Natural killer cell (primary cell): Measurements from ENCODE around the gene GNAZ. TPM values are rescaled to one million over a fixed set of nuclear protein-coding genes. Genes with fewer than 3 reads are reported as not detected.

ENCODE experiments used
- ATAC-seq, 3 donors: fragments of 150-1000 bp in 2 of 3; fragments of 200-7000 bp in 1 of 3; cut with Tn5 transposase; 1 replicate in 1 of 3; 2 replicates in 2 of 3; pipeline ENCODE4 v1.10.0; 2021; ENCODE audit warnings: mild to moderate bottlenecking in 2 of 3, moderate library complexity in 2 of 3
- DNase-seq, 2 donors: peaks; one replicate each; pipeline versions ENCODE4 v3.0.0 to v3.0.0-alpha.2; 2013 to 2021; ENCODE audit warnings: mixed read lengths in 1 of 2
- H3K27ac ChIP-seq: one replicate; pipeline ENCODE4 v1.5.1; 2013; ENCODE audit warnings: mild to moderate bottlenecking, low read length
- H3K27me3 ChIP-seq: one replicate; pipeline ENCODE4 v1.6.1; 2013; ENCODE audit warnings: low read length; ENCODE audit not compliant: control insufficient read depth, insufficient read depth
- H3K36me3 ChIP-seq: one replicate; pipeline ENCODE4 v1.6.1; 2013; ENCODE audit warnings: low read length; ENCODE audit not compliant: control insufficient read depth, insufficient read depth
- H3K4me1 ChIP-seq: one replicate; pipeline ENCODE4 v1.6.1; 2013; ENCODE audit warnings: low read length; ENCODE audit not compliant: control insufficient read depth, insufficient read depth
- H3K4me3 ChIP-seq: one replicate; pipeline ENCODE4 v1.5.1; 2013; ENCODE audit warnings: low read length
- H3K9me3 ChIP-seq: one replicate; pipeline ENCODE4 v1.6.1; 2013; ENCODE audit warnings: low read length; ENCODE audit not compliant: control insufficient read depth, insufficient read depth
- H3K27ac Mint-ChIP-seq, 2 donors: one replicate each; pipeline ENCODE4 v1.8.0; 2022; ENCODE audit warnings: mild to moderate bottlenecking in 2 of 2, mixed read lengths in 2 of 2, moderate library complexity in 1 of 2
- H3K27me3 Mint-ChIP-seq, 2 donors: one replicate each; pipeline ENCODE4 v1.8.0; 2022; ENCODE audit warnings: low read depth in 2 of 2, mixed read lengths in 2 of 2
- H3K36me3 Mint-ChIP-seq: one replicate; pipeline ENCODE4 v1.8.0; 2022; ENCODE audit warnings: mixed read lengths
- H3K4me1 Mint-ChIP-seq, 2 donors: one replicate each; pipeline ENCODE4 v1.8.0; 2022; ENCODE audit warnings: mixed read lengths in 2 of 2
- H3K4me3 Mint-ChIP-seq: one replicate; pipeline ENCODE4 v1.8.0; 2022; ENCODE audit warnings: mild to moderate bottlenecking, moderate library complexity, mixed read lengths
- H3K9me3 Mint-ChIP-seq, 2 donors: one replicate each; pipeline ENCODE4 v1.8.0; 2022; ENCODE audit warnings: mixed read lengths in 2 of 2
- whole genome bisulfite sequencing: methylation state at CpG from one replicate; pipeline ENCODE4 v1.1.7; 2013; ENCODE audit warnings: missing lambda C conversion rate; ENCODE audit not compliant: insufficient coverage; 5-methylcytosine and 5-hydroxymethylcytosine counted together
- intact Hi-C: fragments of 100-400 bp; cut with micrococcal nuclease; formaldehyde crosslinking; loops from one replicate; pipeline ENCODE4 v1.14.2; 2022
- total RNA-seq, 4 donors: library from RNA; stranded (reverse); fragments of 120-200 nt in 1 of 4; gene quantifications; one replicate each; pipeline versions ENCODE4 v1.2.3 to v1.2.4, GENCODE V29; 2013 to 2022
- TF ChIP-seq, protein P1 (sequence below): fragments of 200-600 bp; IDR thresholded peaks from one replicate; pipeline ENCODE4 v1.8.0; 2022; ENCODE audit warnings: antibody characterized with exemption

GNAZ gene
- total RNA-seq, 3 donors from 2014 or later (not counting 1 experiment from before 2014, with no cell fraction given), result 4.5 to 7.5 (median 5.6) TPM

- Mint-ChIP-seq H3K4me1 (peaks cover 21 to 41% of the 10 kb centered on the region in 2 donors), H3K27ac (no peak overlapping the region), H3K36me3 (no peaks in the 10 kb centered on the region), H3K27me3 (peaks cover 0 to 3% of the 10 kb centered on the region in 2 donors), H3K4me3 (no peak overlapping the region), H3K9me3 (no peaks in the 10 kb centered on the region)
- Histone ChIP-seq H3K27me3 (no peaks in the 10 kb centered on the region), H3K9me3 (no peaks in the 10 kb centered on the region), H3K4me3 (no peak overlapping the region), H3K36me3 (no peaks in the 10 kb centered on the region), H3K27ac (no peak overlapping the region), H3K4me1 (peaks cover 14% of the 10 kb centered on the region)
- intact Hi-C loops, result no loop called here
- WGBS, result 85% methylated on average over 3 of the region's 3 CpGs
- ATAC-seq, result no peak
- no peak for DNase-seq
- TF ChIP-seq, protein P1, sequence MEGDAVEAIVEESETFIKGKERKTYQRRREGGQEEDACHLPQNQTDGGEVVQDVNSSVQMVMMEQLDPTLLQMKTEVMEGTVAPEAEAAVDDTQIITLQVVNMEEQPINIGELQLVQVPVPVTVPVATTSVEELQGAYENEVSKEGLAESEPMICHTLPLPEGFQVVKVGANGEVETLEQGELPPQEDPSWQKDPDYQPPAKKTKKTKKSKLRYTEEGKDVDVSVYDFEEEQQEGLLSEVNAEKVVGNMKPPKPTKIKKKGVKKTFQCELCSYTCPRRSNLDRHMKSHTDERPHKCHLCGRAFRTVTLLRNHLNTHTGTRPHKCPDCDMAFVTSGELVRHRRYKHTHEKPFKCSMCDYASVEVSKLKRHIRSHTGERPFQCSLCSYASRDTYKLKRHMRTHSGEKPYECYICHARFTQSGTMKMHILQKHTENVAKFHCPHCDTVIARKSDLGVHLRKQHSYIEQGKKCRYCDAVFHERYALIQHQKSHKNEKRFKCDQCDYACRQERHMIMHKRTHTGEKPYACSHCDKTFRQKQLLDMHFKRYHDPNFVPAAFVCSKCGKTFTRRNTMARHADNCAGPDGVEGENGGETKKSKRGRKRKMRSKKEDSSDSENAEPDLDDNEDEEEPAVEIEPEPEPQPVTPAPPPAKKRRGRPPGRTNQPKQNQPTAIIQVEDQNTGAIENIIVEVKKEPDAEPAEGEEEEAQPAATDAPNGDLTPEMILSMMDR, result no peak
Observed at GRCh38 chr22:23078462-23078787, 8.1 kb downstream of the GNAZ start.

DNA sequence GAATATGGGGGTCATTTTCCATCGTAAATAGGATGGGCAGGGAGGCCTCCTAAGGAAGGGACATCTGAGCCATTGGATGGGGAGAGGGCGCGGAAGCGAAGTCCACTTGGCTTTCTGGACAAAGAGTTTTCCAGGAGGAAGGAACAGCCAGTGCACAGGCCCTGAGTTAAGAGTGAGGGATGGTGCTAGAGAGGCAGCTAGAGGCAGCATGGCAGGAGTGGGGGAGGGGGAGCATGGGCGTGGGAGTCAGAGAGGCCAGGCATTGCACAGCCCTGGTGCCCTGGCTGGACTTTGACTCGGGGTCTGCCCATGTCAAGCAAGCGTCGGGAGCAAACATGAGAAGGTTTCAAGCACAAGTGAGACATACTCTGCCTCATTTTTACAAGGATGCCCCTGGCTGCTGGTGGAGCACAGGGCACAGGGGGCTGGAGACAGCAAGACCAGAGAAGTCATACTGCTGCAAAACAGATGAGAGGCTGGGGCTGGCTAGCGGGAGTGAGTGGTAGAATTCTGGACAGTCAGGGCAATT, 9.0 kb downstream of the GNAZ start:
- Mint-ChIP-seq H3K27me3 (no peaks in the 10 kb centered on the region), H3K36me3 (no peaks in the 10 kb centered on the region), H3K4me3 (no peak overlapping the region), H3K4me1 (peaks cover 18 to 32% of the 10 kb centered on the region in 2 donors), H3K9me3 (no peaks in the 10 kb centered on the region), H3K27ac (no peak overlapping the region)
- Histone ChIP-seq H3K36me3 (no peaks in the 10 kb centered on the region), H3K9me3 (no peaks in the 10 kb centered on the region), H3K4me1 (peaks cover 14% of the 10 kb centered on the region), H3K27ac (no peak overlapping the region), H3K27me3 (no peaks in the 10 kb centered on the region), H3K4me3 (no peak overlapping the region)
- 87% methylated on average over 9 of the region's 9 CpGs for WGBS
- intact Hi-C loops, result no loop called here
- no peak for ATAC-seq
- DNase-seq, result no peak
- TF ChIP-seq, protein P1, result no peak

GRCh38 chr22:23079814-23080521, 9.6 kb downstream of the GNAZ start:
- H3K4me3 ChIP-seq, result no peak overlapping the region
- Mint-ChIP-seq H3K27me3 (no peaks in the 10 kb centered on the region), H3K9me3 (no peaks in the 10 kb centered on the region), H3K27ac (no peak overlapping the region), H3K4me3 (no peak overlapping the region), H3K4me1 (peaks cover 12 to 26% of the 10 kb centered on the region in 2 donors), H3K36me3 (no peaks in the 10 kb centered on the region)
- intact Hi-C loops, result no loop called here
- TF ChIP-seq, protein P1, result no peak
- DNase-seq (no peak), ATAC-seq (no peak)
- H3K27ac ChIP-seq, result no peak overlapping the region
- no peaks in the 10 kb centered on the region for H3K36me3 ChIP-seq
- WGBS, result 94% methylated on average over 8 of the region's 9 CpGs
- H3K4me1 ChIP-seq, result peaks cover 13% of the 10 kb centered on the region
- no peaks in the 10 kb centered on the region for H3K9me3 ChIP-seq
- no peaks in the 10 kb centered on the region for H3K27me3 ChIP-seq
